SKM-1 (cell line): ENCODE data around the gene CA5A.
"Not testable (repeated sequence)": the region's sequence is repeated elsewhere in the genome, so short reads cannot be mapped to it uniquely, and the experiment has no call there.

Experiments
- DNase-seq: peaks from one replicate; lab custom pipeline; 2025; ENCODE audit not compliant: unreplicated experiment; lab: John Stamatoyannopoulos, UW

The CA5A gene

DNA sequence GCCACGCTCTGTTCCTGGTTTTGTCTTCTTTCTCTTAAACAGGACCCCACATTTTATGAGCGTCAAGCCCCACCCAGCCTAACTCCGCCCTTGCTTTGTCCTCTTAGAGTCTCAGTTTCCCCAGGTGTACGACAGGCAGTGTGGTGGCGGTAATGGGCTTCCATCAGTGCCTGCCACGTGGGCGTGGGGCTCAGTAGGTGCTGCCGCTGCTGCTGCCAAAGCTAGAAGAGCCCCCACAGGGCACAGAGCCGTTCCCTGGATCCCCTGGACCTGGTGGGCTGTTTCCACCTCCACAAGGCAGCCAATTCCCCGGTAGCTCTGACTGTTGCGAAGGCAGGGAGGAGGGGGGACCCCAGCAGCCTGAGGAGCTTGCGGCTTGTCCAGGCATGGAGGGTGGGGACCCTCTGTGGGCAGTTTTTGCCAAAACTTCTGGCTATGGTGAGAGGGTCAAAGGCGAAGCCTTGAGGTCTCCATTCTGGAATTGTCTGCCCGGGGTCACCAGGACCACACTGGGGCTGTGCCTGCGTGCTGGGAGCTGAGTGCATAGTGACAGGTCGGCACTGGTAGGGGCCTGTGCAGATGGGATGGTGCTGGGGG lies 39.3 kb downstream of the CA5A start:
- not testable (repeated sequence) for DNase-seq

DNA sequence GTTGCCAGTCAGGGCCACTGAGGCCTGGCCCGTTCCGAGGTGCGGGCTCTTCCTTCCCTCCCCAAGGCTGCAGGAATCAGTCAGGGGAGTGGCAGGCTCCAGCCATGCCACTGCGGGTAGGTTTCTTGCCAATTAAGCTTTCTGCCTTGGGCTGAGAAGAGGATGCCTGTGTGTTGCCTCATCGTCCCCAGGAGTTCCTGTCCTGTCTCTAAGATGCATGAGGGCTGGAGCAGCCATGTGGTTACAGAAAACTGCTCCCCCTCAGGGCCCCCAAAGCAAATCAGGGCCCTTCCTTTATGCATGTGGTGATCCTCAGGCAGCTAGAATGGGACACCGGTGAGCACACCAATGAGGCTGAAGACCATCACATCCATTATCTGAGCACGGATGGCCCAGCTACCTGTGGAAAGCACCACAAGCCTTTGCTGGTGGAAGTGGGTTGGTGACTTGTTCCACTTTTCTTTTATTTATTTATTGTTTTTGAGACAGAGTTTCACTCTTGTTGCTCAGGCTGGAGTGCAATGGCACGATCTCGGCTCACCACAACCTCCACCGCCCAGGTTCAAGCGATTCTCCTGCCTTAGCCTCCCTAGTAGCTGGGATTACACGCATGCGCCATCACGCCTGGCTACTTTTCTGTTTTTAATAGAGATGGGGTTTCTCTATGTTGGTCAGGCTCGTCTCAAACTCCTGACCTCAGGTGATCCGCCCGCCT lies 40.0 kb downstream of the CA5A start:
- DNase-seq, result not testable (repeated sequence)

DNA sequence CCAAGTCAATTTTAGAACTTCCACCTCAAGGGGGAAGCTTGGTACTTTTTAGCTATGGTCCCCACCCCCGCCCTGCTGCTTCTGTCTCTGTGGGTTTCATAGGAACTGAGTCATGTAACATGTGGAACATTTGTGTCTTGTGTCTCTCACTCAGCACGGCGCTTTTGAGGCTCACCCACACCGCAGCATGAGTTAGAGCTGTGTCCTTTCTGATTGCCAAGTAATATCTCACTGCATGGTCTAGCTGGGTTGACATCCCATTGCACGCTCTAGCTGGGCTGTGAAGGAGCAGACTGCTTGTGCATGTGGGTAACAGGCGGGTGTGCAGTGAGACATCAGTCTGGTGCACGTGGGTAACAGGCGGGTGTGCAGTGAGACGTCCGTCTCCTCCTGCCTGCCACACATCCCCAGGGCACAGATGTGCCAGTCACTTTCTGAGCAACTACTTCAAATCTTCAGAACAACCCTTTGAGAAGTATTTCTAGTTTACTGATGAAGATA lies 40.6 kb downstream of the CA5A start:
- no peak for DNase-seq

DNA sequence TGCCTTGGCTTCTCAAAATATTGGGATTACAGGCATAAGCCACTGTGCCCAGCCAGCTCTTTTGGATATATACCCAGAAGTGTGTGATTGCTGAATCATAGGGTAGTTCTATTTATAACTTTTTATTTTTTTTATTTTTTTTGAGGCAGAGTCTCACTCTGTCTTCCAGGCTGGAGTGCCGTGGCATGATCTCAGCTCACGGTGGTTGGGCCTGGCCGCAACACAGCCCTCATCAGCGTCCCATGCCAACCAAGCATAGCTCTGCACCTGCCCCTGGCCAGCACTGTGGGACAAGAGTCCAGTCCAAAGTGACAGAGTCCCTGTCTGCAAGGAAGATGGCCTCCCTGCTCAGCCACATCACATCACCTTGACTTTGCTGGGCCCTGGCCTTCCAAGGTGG lies 42.3 kb downstream of the CA5A start:
- DNase-seq, result not testable (repeated sequence)

DNA sequence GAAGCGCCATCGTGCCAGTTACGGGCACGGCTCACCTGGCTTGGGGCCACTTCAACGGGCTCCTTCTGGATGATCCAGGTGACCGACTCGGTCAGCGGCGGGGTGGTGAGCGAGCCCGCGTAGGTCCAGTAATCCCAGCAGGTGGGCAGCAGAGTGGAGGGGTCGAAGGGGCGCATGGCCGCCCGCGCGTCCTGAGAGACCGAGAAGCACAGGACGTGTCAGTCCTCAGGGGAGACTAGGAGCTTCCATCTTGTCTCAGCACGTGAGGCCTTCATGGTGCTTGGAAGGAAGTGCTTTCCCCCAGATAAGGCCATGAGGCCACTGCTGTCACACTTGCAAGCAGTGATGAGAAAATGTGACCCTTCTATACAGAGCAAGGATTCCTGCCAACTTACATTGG lies 44.6 kb downstream of the CA5A start:
- no peak for DNase-seq

DNA sequence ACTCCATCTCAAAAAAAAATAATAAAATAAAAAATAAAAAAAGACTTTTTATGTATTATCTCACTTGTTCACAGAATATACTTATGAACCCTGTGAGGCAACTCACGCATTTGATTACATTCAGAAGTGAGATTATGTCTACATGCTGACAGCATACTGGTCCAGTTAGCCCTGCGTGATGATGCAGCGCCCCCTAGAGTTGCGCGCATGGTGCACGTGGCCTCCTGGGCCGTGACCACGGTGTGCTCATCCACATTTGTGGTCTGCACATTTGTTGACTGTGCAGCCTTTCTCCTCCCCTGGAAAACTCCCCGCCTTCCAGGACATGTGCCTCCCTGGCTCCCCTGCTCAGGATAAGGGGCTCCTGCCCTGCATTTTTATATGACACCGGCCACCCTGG lies 46.6 kb downstream of the CA5A start:
- not testable (repeated sequence) for DNase-seq

DNA sequence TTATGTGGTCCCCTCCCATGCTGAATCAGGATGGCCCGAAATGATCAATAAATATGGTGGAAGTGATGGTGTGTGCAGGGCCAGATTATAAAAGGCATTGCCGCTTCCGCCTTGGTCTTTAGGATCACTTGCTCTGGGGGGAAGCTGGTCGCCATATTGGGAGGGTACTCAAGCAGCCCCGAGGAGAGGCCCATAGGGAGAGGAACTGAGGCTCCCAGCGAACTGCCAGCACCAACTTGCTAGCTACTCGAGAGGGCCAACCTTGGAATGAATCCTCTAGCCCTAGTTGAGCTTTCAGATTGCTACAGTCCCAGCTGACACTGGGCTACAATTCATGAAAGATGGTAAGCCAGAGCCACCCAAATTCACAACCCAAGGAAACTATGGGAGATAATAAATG lies 48.0 kb downstream of the CA5A start:
- DNase-seq, result not testable (repeated sequence)

DNA sequence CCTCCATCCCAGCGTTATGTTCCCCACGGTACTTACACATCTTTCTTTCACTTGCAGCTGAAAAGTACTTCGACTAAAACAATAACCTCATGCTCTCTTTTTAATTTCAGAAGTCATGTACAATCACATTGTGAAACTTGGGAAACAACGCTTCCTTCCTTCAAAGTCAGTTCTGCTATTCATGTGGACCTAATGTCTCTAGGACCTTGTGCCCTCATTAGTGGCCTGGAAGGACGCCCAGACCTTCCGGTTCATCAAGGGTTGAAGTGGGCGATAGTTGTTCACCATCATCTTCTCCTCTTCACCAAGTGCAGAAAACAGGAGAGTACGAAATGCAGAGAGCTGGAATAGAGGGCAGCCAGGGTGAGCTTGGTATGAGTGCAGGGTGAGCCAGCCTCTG lies 48.4 kb downstream of the CA5A start:
- DNase-seq, result not testable (repeated sequence)

DNA sequence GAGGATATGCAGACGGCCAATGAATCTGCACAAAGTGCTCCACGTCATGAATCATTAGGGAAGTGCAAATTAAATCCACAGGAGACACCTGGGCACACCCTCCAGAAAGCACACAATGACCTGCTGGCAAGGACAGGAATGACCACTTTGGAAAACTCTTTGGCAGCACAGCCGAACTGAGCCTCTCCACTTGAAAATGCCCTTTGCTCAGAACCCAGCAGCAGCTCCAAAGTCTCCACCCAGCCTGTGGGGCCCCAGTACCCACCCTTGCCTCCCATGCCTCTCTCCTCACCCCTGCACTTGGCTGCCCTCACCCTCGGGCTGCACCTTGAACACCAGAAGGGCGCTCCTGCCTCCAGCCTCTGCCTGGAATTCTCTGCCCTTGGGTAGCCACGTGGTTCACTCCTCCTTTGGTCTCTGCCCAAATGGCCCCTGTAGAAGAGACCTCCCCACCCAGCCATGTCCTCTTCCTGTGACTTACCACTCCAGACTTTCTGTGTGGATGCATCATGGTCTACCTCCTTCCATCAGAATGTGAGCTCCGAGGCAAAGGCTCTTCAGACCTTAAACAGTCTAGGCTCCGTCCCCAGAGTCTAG lies 50.9 kb downstream of the CA5A start:
- not testable (repeated sequence) for DNase-seq

DNA sequence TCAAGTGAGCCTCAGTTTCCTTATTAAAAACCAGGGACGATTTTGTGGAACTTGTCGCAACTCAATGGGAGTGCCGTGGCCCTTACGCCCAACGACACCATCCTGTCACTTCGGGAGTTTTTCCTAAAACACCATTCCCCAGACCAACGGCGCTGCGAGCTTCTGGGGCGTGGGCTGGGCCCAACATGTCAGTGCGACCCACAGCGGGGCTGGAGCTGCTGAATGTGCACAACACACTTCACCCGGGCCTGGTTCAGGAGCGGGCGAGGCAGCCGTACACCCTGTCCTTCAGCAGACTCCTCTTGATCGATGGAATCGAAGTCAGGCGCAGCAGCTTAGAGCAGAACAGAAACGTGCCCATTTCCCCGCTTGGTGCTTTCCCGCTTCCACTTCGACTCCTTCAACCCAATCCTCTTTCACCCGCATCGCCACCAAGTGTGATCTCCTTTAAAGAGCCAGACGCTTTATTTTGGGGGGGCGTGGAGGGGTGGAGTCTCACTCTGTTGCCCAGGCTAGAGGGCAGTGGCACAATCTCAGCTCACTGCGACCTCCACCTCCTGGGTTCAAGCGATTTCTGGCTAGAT lies 53.8 kb downstream of the CA5A start:
- DNase-seq, result no peak

DNA sequence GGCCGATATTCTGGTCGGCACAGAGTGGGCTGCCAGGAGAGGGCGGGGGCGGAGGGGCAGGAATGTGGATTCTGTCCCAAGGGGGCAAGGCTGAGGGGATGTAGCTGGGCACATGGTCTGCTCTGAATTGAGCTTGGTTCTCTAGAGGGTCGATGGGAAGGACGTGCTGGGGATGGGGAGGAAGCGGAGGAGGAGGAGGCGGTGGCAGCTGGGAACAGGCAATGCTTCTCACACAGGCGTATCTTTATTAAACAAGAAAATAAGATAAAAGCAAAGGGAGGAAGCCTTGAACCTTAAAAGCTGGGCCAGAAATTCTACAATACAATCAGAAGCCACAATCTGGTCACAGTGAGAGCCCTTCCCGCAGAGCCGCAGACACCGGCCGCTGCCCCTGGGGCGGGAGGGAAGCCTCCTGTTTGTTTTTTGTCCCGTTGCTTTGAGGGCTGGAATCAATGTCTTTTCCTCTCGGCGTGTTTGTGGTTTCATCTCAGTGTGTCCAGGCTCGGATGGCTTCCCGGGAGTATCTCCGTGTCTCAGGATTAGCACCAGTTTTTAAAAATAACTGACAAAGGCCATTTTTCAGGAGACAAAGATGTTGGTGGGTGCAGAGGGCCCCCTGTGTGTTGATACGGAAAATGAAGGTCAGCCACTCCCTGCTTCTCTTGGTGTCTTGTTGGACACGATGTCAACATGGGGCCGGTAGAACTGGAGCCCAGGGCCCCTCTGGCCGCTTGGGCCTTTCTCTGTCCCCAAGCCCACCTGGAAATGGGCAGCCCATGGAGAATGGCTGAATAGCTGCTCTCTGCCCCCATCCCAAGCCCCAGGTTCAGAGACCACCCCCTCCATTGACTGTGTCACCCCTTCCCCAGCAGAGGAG lies 54.8 kb downstream of the CA5A start:
- no peak for DNase-seq

DNA sequence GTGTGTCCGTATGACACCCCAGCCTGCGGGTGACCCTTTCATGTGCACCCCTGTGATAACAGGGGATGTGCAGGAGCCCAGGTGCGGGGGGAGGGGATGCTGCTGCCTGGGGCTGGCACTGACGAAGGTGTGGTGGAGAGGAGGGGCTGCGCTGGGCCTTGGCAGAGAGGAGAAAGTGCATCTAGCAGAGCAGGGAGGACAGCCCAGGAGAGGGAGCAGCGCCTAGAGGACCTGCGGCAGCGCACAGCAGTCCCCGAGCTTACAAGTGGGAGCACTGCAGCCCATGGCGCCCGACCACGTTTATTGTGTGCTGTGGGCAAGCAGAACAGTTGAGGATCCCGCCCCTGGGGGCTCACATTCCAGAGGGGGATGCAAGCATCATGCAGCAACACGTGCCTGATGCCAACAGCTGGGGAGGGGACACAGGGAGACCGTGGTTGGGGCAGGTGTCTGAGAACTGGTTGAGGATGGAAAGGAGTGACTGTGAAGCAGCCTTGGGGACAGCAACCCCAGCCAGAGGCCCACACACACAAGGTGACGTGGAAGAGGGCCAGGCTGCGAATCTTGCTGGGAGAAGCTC lies 56.1 kb downstream of the CA5A start:
- no peak for DNase-seq

DNA sequence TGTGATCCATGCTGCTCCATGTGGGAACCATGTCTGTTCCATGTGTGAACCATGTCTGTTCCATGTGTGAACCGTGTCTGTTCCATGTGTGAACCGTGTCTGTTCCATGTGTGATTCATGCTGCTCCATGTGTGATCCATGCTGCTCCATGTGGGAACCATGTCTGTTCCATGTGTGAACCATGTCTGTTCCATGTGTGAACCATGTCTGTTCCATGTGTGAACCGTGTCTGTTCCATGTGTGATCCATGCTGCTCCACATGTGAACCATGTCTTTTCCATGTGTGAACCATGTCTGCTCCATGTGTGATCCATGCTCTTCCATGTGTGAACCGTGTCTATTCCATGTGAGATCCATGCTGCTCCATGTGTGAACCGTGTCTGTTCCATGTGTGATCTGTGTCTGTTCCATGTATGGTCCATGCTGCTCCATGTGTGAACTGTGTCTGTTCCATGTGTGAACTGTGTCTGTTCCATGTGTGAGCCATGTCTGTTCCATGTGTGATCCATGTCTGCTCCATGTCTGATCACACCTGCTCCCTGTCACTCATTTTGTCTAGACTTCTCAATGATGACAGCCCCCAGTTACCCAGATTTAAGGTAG lies 56.8 kb downstream of the CA5A start:
- not testable (repeated sequence) for DNase-seq

DNA sequence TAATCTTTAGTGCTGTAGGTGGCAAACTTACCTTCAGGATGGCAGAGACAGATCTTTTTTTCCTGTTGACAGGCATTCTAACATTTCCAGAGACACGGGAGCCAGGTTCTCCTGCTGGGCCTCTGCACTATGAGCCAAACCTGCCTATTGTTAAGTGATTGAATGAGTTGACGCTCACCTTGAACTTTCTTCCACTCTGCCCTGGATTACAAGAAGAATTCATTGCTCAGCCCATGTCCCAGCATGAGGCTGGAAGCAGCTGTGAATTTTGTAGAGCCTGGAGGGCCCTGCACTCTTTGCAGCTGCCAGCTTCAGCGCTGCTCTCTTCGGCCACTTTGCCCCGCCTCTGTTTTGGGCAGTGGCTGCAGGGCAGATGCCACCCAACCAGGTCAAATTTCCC lies 57.6 kb downstream of the CA5A start:
- DNase-seq, result no peak

DNA sequence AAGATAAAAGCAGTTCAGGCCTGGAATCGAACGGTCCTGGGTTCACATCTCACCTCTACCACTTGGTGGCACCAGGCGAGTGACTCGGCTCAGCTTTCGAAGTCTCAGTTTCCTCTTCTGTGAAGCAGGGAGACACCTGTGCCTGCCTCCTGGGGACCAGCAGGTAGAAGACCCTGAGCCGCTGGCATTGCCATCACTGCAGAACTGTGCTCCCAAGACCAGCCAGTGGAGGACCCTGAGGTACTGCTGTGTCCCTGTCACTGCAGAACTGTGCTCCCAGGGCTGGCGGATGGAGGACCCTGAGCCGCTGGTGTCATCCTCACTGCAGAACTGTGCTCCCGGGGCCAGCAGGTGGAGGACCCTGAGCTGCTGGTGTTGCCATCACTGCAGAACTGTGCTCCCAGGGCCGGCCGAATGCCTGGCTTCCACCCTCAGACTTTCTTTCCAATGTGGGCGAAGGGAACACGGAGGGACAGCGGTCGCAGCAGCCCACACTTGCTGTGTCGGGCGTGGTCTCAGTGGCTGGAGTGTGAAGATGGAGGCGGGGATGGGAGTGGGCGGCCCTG lies 58.3 kb downstream of the CA5A start:
- no peak for DNase-seq

DNA sequence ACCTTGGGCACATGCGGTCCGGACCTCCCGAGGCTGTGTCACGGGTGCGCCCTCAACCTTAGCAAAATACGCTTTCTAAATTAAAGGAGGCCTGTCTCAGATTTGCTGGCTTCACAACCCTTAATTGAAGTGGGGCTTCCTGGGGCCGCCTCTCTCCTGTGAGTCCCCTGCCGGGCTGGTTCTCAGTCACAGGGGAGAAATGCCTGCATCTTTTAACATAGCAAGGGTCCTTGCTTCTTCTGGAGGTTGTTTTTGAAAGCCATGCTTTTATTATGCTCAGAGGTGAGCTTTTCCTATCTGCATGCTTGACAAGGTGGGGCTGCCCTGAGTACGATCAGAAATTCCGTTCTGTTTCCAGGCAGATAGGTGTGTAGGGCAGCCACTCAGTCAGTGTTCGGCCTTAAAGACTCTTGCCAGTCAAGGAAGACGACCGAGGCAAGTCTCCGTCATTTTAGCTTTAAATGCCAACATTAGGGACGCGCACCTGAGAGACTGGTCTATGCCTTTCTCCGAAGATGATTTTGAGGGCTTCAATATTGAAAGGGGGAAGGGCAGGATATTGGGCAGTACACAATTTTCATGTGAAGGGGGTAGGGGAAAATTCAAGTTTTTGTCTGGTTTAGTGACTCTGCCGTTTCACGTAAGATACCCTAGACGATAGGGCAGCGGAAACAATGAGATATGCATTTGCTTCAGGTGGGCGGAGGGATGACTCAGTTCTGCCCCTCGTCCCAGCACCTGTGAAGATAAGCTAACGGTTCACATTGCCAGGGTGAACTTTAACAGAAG lies 61.5 kb downstream of the CA5A start:
- DNase-seq, result no peak

DNA sequence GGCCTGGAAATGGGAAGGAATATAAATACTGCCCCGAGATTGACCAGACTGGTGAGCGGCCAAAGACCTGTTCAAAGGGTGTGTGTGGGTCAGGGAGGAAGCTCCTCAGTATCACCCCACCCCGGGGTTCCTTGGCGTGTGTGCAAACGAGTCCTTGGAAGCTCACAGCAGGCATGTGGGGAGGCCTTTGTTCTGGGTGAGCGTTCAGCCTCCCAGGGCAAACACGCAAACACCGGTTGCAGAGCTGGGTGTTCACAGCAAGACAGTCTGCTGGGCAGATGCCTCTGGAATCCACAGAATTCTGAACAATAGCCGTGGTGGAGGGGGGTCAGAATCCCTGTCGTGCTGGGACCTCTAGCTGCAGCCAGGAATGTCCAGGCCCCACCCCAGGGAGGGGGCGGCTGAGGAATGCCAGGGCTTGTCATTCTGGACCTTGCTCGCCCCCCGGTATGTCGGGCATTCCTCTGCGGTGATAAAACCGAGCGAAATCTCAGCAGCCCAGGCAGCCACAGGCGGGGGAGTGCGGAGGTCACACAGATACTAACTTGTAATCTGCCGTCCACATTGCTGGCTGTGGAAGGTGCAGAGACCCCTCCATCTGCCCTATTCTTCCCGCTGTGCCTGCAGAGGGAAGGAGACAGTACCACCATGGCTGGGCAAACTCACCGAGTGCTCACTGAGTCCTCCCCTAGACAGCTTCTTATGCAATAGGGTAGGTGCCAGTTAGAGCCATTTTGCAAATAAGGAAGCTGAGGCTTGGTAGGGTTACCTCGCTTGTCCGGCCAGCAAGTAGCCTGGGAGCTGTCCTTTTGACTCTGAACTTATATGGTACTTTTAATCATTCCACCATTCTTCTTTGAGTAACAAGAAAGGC lies 65.7 kb downstream of the CA5A start:
- peak; percentile 73 for DNase-seq

DNA sequence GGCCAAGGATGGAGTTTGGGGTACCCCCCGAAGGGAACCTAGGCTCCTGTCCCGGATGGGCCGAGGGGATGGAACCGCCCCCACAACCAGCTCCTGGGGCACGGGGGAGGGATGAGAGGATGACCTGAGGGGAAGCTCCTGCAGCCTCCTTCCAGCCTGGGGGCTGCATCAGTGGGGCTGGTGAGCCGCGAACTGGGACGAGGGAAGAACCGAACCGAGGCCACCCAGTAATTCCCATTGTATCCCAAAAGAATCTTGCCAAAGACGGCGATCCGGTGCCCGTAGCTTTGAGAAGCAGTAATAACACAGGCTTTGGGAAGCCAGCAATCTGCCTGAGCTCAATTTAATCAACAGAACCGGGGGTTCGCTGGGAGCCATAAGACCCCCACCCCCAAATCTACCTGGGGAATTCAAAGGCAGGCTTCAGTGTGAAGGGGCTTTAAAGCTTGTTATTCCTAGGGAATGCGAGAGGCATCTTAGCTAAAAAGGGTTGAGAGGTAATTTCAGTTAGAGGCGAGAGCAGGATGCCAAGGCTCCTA lies 66.4 kb downstream of the CA5A start:
- not testable (repeated sequence) for DNase-seq
